Naive thymus-derived CD4-positive, alpha-beta T cell (primary cell): ENCODE measurements around the gene USP3. TPM values are rescaled to one million over a fixed set of nuclear protein-coding genes. Genes with fewer than 3 reads are reported as not detected.

Experiments
- ATAC-seq: fragments of 150-1000 bp; cut with Tn5 transposase; 2 replicates; pipeline ENCODE4 v1.10.0; 2021; ENCODE audit warnings: mild to moderate bottlenecking, moderate library complexity
- CTCF ChIA-PET: fragments of 350-600 bp; sonication (Branson Sonifier 250); formaldehyde crosslinking; loops from one replicate; lab custom pipeline; 2021; ENCODE audit warnings: antibody characterized with exemption; lab: Charles Lee
- POLR2A ChIA-PET: fragments of 350-600 bp; sonication (Branson Sonifier 250); formaldehyde crosslinking; loops from one replicate; lab custom pipeline; 2021; ENCODE audit warnings: antibody characterized with exemption, inconsistent platforms; lab: Charles Lee
- DNase-seq, 9 donors: peaks; one replicate each; pipeline versions ENCODE4 v3.0.0 to v3.0.0-alpha.2; 2020 to 2022; ENCODE audit warnings: mixed read lengths in 1 of 9
- H3K27ac ChIP-seq: one replicate; pipeline ENCODE4 v1.7.0; 2013; ENCODE audit warnings: mild to moderate bottlenecking, low read depth, low read length, moderate library complexity
- H3K27me3 ChIP-seq, 2 donors: one replicate each; pipeline ENCODE4 v1.7.0; 2013; ENCODE audit warnings: low read length in 2 of 2, mild to moderate bottlenecking in 2 of 2, moderate library complexity in 2 of 2; ENCODE audit not compliant: control insufficient read depth in 2 of 2, insufficient read depth in 2 of 2
- H3K36me3 ChIP-seq, 3 experiments: 1 replicate in 2 of 3; 2 replicates in 1 of 3; pipeline ENCODE4 v1.7.0; 2013; ENCODE audit warnings: low read length in 3 of 3, mild to moderate bottlenecking in 3 of 3, moderate library complexity in 1 of 3; ENCODE audit not compliant: insufficient read depth in 3 of 3, control insufficient read depth in 2 of 3
- H3K4me1 ChIP-seq, 2 donors: one replicate each; pipeline ENCODE4 v1.7.0; 2013; ENCODE audit warnings: low read length in 2 of 2, mild to moderate bottlenecking in 2 of 2, moderate library complexity in 1 of 2; ENCODE audit not compliant: control insufficient read depth in 2 of 2, insufficient read depth in 2 of 2
- H3K4me3 ChIP-seq: 2 replicates; pipeline ENCODE4 v1.7.0; 2013; ENCODE audit warnings: mild to moderate bottlenecking, low read length
- H3K9me3 ChIP-seq, 3 experiments: 1 replicate in 2 of 3; 2 replicates in 1 of 3; pipeline ENCODE4 v1.7.0; 2013; ENCODE audit warnings: low read length in 3 of 3; ENCODE audit not compliant: control insufficient read depth in 2 of 3
- H3K27ac Mint-ChIP-seq, 9 donors: one replicate each; pipeline ENCODE4 v1.8.0; 2020 to 2022; ENCODE audit warnings: mixed read lengths in 9 of 9, mild to moderate bottlenecking in 8 of 9, moderate library complexity in 5 of 9, inconsistent platforms in 2 of 9
- H3K27me3 Mint-ChIP-seq, 5 donors: one replicate each; pipeline ENCODE4 v1.8.0; 2021 to 2022; ENCODE audit warnings: mixed read lengths in 5 of 5, mild to moderate bottlenecking in 1 of 5
- H3K36me3 Mint-ChIP-seq, 5 donors: one replicate each; pipeline ENCODE4 v1.8.0; 2020 to 2022; ENCODE audit warnings: mixed read lengths in 5 of 5, mild to moderate bottlenecking in 3 of 5, inconsistent platforms in 1 of 5
- H3K4me1 Mint-ChIP-seq, 7 donors: one replicate each; pipeline ENCODE4 v1.8.0; 2020 to 2022; ENCODE audit warnings: mixed read lengths in 7 of 7, mild to moderate bottlenecking in 3 of 7, inconsistent platforms in 1 of 7
- H3K4me3 Mint-ChIP-seq, 10 donors: one replicate each; pipeline ENCODE4 v1.8.0; 2020 to 2022; ENCODE audit warnings: mild to moderate bottlenecking in 10 of 10, mixed read lengths in 10 of 10, moderate library complexity in 6 of 10, inconsistent platforms in 2 of 10
- H3K9me3 Mint-ChIP-seq, 11 donors: one replicate each; pipeline ENCODE4 v1.8.0; 2020 to 2022; ENCODE audit warnings: mixed read lengths in 11 of 11, mild to moderate bottlenecking in 4 of 11, inconsistent platforms in 1 of 11, moderate library complexity in 1 of 11
- intact Hi-C, 2 donors: fragments of 100-400 bp; cut with micrococcal nuclease; formaldehyde crosslinking; loops; one replicate each; pipeline ENCODE4 v1.15.1; 2023
- polyA plus RNA-seq, 2 donors: library from polyadenylated mRNA; unstranded; fragments of 300-500 nt; fragmentation: Illumina TruSeq; gene quantifications; one replicate each; pipeline ENCODE4 v1.2.3, GENCODE V29; 2021
- total RNA-seq, 6 experiments: library from RNA in 5 of 6; stranded (reverse) in 5 of 6; gene quantifications; 1 replicate in 5 of 6; 2 replicates in 1 of 6; pipeline ENCODE4 v1.2.3 and lab custom pipeline; 2021 to 2026

USP3 gene
- total and polyA plus RNA-seq, 7 experiments from 2014 or later: 53.3 to 288 (median 140) TPM

GRCh38 chr15:63473999-63474809 is 30.2 kb upstream of the USP3 start:
- no peaks in the 10 kb centered on the region for H3K27me3 Mint-ChIP-seq
- Histone ChIP-seq H3K27me3 (no peaks in the 10 kb centered on the region), H3K4me3 (no peak overlapping the region), H3K36me3 (no peaks in the 10 kb centered on the region), H3K27ac (peak overlapping the region; percentile 50), H3K9me3 (no peaks in the 10 kb centered on the region), H3K4me1 (peaks cover 11 to 44% of the 10 kb centered on the region in 2 donors)
- peak; percentile 86 for ATAC-seq
- peak in 5 of 9 donors; percentile 36 to 76 (median 51) for DNase-seq
- H3K4me1 Mint-ChIP-seq: peaks cover 32 to 70% (median 61%) of the 10 kb centered on the region in 7 donors
- H3K9me3 Mint-ChIP-seq: peaks cover 0 to 2% (median 0%) of the 10 kb centered on the region in 11 donors
- H3K36me3 Mint-ChIP-seq: no peaks in the 10 kb centered on the region
- intact Hi-C loops: no loop called here
- POLR2A ChIA-PET: interaction anchor here (0.9 to 16.5 kb wide), 8 partner anchors 8 to 150 kb away, joined by 3 to 392 read pairs (median 4); partner anchors contain the start of gene USP3
- peak overlapping the region; percentile 86 to 98 (median 94) for H3K27ac Mint-ChIP-seq
- CTCF ChIA-PET: interaction anchor here (1.4 to 1.6 kb wide), 2 partner anchors 11 to 39 kb away, joined by 3 to 4 read pairs; no protein-coding TSS in a partner anchor
- H3K4me3 Mint-ChIP-seq: peak overlapping the region in 8 of 10 donors; percentile 44 to 75 (median 65)

- peaks cover 14 to 48% of the 10 kb centered on the region in 2 donors for H3K4me1 ChIP-seq
- no peak for DNase-seq
- intact Hi-C loops: no loop called here
Measured at GRCh38 chr15:63474810-63475316, 29.5 kb upstream of the USP3 start.

GRCh38 chr15:63475707-63476106 is 28.7 kb upstream of the USP3 start:
- intact Hi-C loops: no loop called here
- no peak overlapping the region for H3K4me3 ChIP-seq
- peaks cover 20 to 57% of the 10 kb centered on the region in 2 donors for H3K4me1 ChIP-seq
- H3K4me1 Mint-ChIP-seq: peaks cover 42 to 77% (median 68%) of the 10 kb centered on the region in 7 donors
- no peaks in the 10 kb centered on the region for H3K27me3 Mint-ChIP-seq
- H3K36me3 ChIP-seq: no peaks in the 10 kb centered on the region
- H3K9me3 ChIP-seq: no peaks in the 10 kb centered on the region
- ATAC-seq (no peak), DNase-seq (no peak)
- peaks cover 0 to 2% (median 0%) of the 10 kb centered on the region in 11 donors for H3K9me3 Mint-ChIP-seq
- H3K27me3 ChIP-seq: no peaks in the 10 kb centered on the region
- H3K27ac ChIP-seq: no peak overlapping the region
- ChIA-PET CTCF (interaction anchor here (0.6 to 2.5 kb wide), 8 partner anchors 8 to 105 kb away, joined by 3 to 15 read pairs (median 3); no protein-coding TSS in a partner anchor), POLR2A (interaction anchor here (0.6 to 16.5 kb wide), 8 partner anchors 9 to 96 kb away, joined by 3 to 392 read pairs (median 4); partner anchors contain the start of gene USP3)
- H3K36me3 Mint-ChIP-seq: peaks cover 0 to 2% (median 0%) of the 10 kb centered on the region in 5 donors
- peak overlapping the region in 6 of 9 donors; percentile 75 to 100 (median 90) for H3K27ac Mint-ChIP-seq
- H3K4me3 Mint-ChIP-seq: no peak overlapping the region

More at GRCh38 chr15:63474810-63475316, 29.5 kb upstream of the USP3 start:
- peak; percentile 10 for ATAC-seq
- Mint-ChIP-seq H3K27me3 (no peaks in the 10 kb centered on the region), H3K36me3 (peaks cover 0 to 2% (median 0%) of the 10 kb centered on the region in 5 donors), H3K4me1 (peaks cover 37 to 73% (median 65%) of the 10 kb centered on the region in 7 donors), H3K9me3 (peaks cover 0 to 2% (median 0%) of the 10 kb centered on the region in 11 donors), H3K4me3 (peak overlapping the region in 6 of 10 donors; percentile 5 to 58 (median 38)), H3K27ac (peak overlapping the region in 8 of 9 donors; percentile 86 to 98 (median 94))
- H3K36me3 ChIP-seq: no peaks in the 10 kb centered on the region
- H3K4me3 ChIP-seq: no peak overlapping the region
- H3K9me3 ChIP-seq: no peaks in the 10 kb centered on the region
- ChIA-PET POLR2A (interaction anchor here (0.9 to 16.5 kb wide), 8 partner anchors 8 to 150 kb away, joined by 3 to 392 read pairs (median 4); partner anchors contain the start of gene USP3), CTCF (interaction anchor here (0.7 to 1.8 kb wide), 6 partner anchors 10 to 106 kb away, joined by 3 to 5 read pairs (median 3); no protein-coding TSS in a partner anchor)
- no peak overlapping the region for H3K27ac ChIP-seq
- no peaks in the 10 kb centered on the region for H3K27me3 ChIP-seq

- DNase-seq (no peak), ATAC-seq (no peak)
- H3K4me1 ChIP-seq: peaks cover 25 to 62% of the 10 kb centered on the region in 2 donors
- H3K27ac ChIP-seq: no peak overlapping the region
- H3K9me3 Mint-ChIP-seq: peaks cover 0 to 2% (median 0%) of the 10 kb centered on the region in 11 donors
- peak overlapping the region in 8 of 9 donors; percentile 2 to 100 (median 86) for H3K27ac Mint-ChIP-seq
- no peaks in the 10 kb centered on the region for H3K27me3 ChIP-seq
- ChIA-PET CTCF (interaction anchor here (1.2 to 2.5 kb wide), 4 partner anchors 9 to 29 kb away, joined by 3 to 15 read pairs (median 5); no protein-coding TSS in a partner anchor), POLR2A (interaction anchor here (1.0 to 16.5 kb wide), 6 partner anchors 9 to 71 kb away, joined by 3 to 392 read pairs (median 5); partner anchors contain the start of gene USP3)
- peak overlapping the region in 1 of 10 donors; percentile 42 for H3K4me3 Mint-ChIP-seq
- no peak overlapping the region for H3K4me3 ChIP-seq
- H3K36me3 ChIP-seq: no peaks in the 10 kb centered on the region
- no peaks in the 10 kb centered on the region for H3K27me3 Mint-ChIP-seq
- no peaks in the 10 kb centered on the region for H3K9me3 ChIP-seq
- peaks cover 44 to 82% (median 74%) of the 10 kb centered on the region in 7 donors for H3K4me1 Mint-ChIP-seq
- intact Hi-C loops: no loop called here
- H3K36me3 Mint-ChIP-seq: peaks cover 0 to 2% (median 0%) of the 10 kb centered on the region in 5 donors
Measured at GRCh38 chr15:63476229-63476632, 28.2 kb upstream of the USP3 start.

- ChIA-PET POLR2A (interaction anchor here (0.7 to 16.5 kb wide), 6 partner anchors 11 to 122 kb away, joined by 4 to 392 read pairs (median 24); partner anchors contain the start of gene USP3), CTCF (interaction anchor here (0.7 to 3.5 kb wide), 6 partner anchors 9 to 133 kb away, joined by 3 to 18 read pairs (median 4); no protein-coding TSS in a partner anchor)
- H3K27me3 Mint-ChIP-seq: no peaks in the 10 kb centered on the region
- Histone ChIP-seq H3K27me3 (no peaks in the 10 kb centered on the region), H3K9me3 (no peaks in the 10 kb centered on the region), H3K4me1 (peaks cover 34 to 72% of the 10 kb centered on the region in 2 donors), H3K36me3 (no peaks in the 10 kb centered on the region), H3K27ac (peak overlapping the region; percentile 96), H3K4me3 (no peak overlapping the region)
- peak overlapping the region; percentile 19 to 90 (median 48) for H3K4me3 Mint-ChIP-seq
- peak overlapping the region; percentile 86 to 100 (median 99) for H3K27ac Mint-ChIP-seq
- intact Hi-C loops: no loop called here
- no peak for ATAC-seq
- DNase-seq: no peak
- H3K4me1 Mint-ChIP-seq: peaks cover 50 to 86% (median 79%) of the 10 kb centered on the region in 7 donors
- peaks cover 0 to 2% (median 0%) of the 10 kb centered on the region in 5 donors for H3K36me3 Mint-ChIP-seq
- no peaks in the 10 kb centered on the region for H3K9me3 Mint-ChIP-seq
Measured at GRCh38 chr15:63478243-63478642, 26.1 kb upstream of the USP3 start.

- intact Hi-C loops: no loop called here
- Histone ChIP-seq H3K27ac (peak overlapping the region; percentile 96), H3K4me1 (peaks cover 54 to 75% of the 10 kb centered on the region in 2 donors), H3K36me3 (no peaks in the 10 kb centered on the region), H3K27me3 (no peaks in the 10 kb centered on the region), H3K9me3 (no peaks in the 10 kb centered on the region), H3K4me3 (peak overlapping the region; percentile 1)
- H3K4me3 Mint-ChIP-seq: peak overlapping the region; percentile 54 to 90 (median 82)
- no peaks in the 10 kb centered on the region for H3K9me3 Mint-ChIP-seq
- peak overlapping the region; percentile 99 to 100 (median 99) for H3K27ac Mint-ChIP-seq
- CTCF ChIA-PET: interaction anchor here (1.4 to 7.2 kb wide), 3 partner anchors 14 to 120 kb away, joined by 3 to 70 read pairs (median 18); partner anchors contain the start of gene USP3
- DNase-seq: no peak
- peaks cover 45 to 90% (median 82%) of the 10 kb centered on the region in 7 donors for H3K4me1 Mint-ChIP-seq
- no peak for ATAC-seq
- peaks cover 0 to 2% (median 0%) of the 10 kb centered on the region in 5 donors for H3K36me3 Mint-ChIP-seq
- POLR2A ChIA-PET: interaction anchor here (1.3 to 16.5 kb wide), 5 partner anchors 13 to 43 kb away, joined by 5 to 392 read pairs (median 37); partner anchors contain the start of gene USP3
- H3K27me3 Mint-ChIP-seq: no peaks in the 10 kb centered on the region
Measured at GRCh38 chr15:63480441-63480821, 24.0 kb upstream of the USP3 start.
